Measurements from ENCODE around the gene CTDSP2. TPM values are rescaled to one million over a fixed set of nuclear protein-coding genes. Genes with fewer than 3 reads are reported as not detected.

CTDSP2 gene
- total and polyA plus RNA-seq, 2 of the 8 experiments (the other 6 are each of a cell fraction or from before 2014, with no cell fraction given) = 71.3 to 91.7 TPM

DNA sequence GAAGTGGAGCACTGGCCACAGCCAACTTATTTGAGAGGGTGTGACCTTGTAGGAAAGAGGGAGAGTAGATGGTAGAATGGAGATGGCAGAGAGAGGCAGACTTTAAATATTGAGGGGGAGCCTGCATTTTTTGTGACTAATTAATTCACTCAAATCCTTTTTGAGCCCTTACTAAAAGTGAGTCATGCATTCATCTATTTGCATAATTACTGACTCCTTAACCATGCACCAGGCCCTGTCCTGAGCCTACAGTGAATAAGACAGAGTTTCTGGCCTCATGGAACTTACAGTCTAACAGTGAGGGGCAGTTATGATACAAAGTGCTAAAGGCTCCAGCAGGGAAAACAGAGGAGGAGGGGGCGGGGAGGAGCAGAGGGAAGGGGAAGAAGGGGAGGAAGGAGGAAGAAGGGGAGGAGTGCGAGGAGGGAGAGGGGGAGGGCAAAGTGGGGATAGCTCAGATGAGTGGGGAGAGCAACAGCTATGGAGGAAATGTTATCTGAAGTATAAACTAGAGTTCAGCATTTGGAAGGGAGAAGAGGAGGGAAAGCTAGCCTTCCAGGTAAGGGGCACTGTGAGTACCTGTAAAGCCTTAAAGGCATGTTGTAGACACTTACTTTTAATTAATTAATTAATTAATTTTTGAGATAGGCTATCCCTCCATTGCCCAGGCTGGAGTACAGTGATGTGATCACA, 7.5 kb upstream of the CTDSP2 start:
- no peaks in the 10 kb centered on the region for H3K79me1 ChIP-seq (ENCODE audit: low read depth, low read length)
- TF ChIP-seq, protein P1, sequence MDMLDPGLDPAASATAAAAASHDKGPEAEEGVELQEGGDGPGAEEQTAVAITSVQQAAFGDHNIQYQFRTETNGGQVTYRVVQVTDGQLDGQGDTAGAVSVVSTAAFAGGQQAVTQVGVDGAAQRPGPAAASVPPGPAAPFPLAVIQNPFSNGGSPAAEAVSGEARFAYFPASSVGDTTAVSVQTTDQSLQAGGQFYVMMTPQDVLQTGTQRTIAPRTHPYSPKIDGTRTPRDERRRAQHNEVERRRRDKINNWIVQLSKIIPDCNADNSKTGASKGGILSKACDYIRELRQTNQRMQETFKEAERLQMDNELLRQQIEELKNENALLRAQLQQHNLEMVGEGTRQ (IDR thresholded peaks at IDR 0.05; ENCODE audit: low read length) = no peak
- TF ChIP-seq SAP30 (IDR thresholded peaks at IDR 0.05; ENCODE audit: insufficient read depth, insufficient replicate concordance, low read length) (no peak), NRF1 (IDR thresholded peaks at IDR 0.05; ENCODE audit: low read depth, low read length) (no peak), SP2 (IDR thresholded peaks at IDR 0.05; ENCODE audit: low read length) (no peak), HDAC2 (IDR thresholded peaks at IDR 0.05; ENCODE audit: borderline replicate concordance in 1 of 2, low read depth in 2 of 2, low read length in 2 of 2) (no peak), TAF1 (IDR thresholded peaks at IDR 0.05; ENCODE audit: low read depth, low read length) (no peak), POLR2A (IDR thresholded peaks at IDR 0.05; ENCODE audit: control extremely low read depth in 1 of 2, low read depth in 2 of 2, low read length in 2 of 2) (no peak), SP1 (IDR thresholded peaks at IDR 0.05; ENCODE audit: low read depth, low read length) (no peak), ZNF274 (IDR thresholded peaks at IDR 0.05; ENCODE audit: borderline replicate concordance, extremely low read depth, low read length) (no peak)
- TF ChIP-seq, protein P2, sequence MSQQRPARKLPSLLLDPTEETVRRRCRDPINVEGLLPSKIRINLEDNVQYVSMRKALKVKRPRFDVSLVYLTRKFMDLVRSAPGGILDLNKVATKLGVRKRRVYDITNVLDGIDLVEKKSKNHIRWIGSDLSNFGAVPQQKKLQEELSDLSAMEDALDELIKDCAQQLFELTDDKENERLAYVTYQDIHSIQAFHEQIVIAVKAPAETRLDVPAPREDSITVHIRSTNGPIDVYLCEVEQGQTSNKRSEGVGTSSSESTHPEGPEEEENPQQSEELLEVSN (IDR thresholded peaks at IDR 0.05) = no peak

More for the DNA sequence above, 7.5 kb upstream of the CTDSP2 start:
- ChIA-PET CTCF (ENCODE audit: partially characterized antibody) (interaction anchor here (0.8 to 6.0 kb wide), 11 partner anchors 9 to 50 kb away, joined by 3 to 58 read pairs (median 9); no protein-coding TSS in a partner anchor), POLR2A (ENCODE audit: partially characterized antibody) (interaction anchor here (1.4 to 29.9 kb wide), 5 partner anchors 2 to 50 kb away, joined by 3 to 722 read pairs (median 181); partner anchors contain the start of gene CTDSP2)
- Histone ChIP-seq H2BK120ac (replicated peaks; ENCODE audit: low read depth, low read length) (no peak overlapping the region), H2AFZ (ENCODE audit: low read length) (no peak overlapping the region), H3K4me3 (ENCODE audit: extremely low read depth in 1 of 4, insufficient read depth in 2 of 4, low read depth in 3 of 4, low read length in 4 of 4) (no peak overlapping the region), H3K23me2 (ENCODE audit: low read depth, low read length) (peaks cover 8% of the 10 kb centered on the region; the same call in 1 of the 2 replicates), H4K91ac (replicated peaks; ENCODE audit: insufficient read length, low read length) (no peak overlapping the region), H3K4me1 (replicated peaks in 1 of 4; ENCODE audit: control insufficient read depth in 3 of 4, insufficient read depth in 4 of 4, low read length in 3 of 4) (peaks cover 15 to 28% (median 21%) of the 10 kb centered on the region in 4 experiments), H3K27me3 (replicated peaks in 1 of 4; ENCODE audit: control insufficient read depth in 3 of 4, extremely low read depth in 1 of 4, insufficient read depth in 3 of 4, low read length in 3 of 4) (peaks cover 0 to 3% (median 1%) of the 10 kb centered on the region in 4 experiments; a peak in 2 of 7 replicates), H3K9ac (replicated peaks in 1 of 4; ENCODE audit: extremely low read depth in 1 of 4, low read depth in 3 of 4, low read length in 3 of 4) (no peak overlapping the region), H3K14ac (ENCODE audit: insufficient read length) (no peak overlapping the region), H3K18ac (ENCODE audit: extremely low read depth, low read length) (no peak overlapping the region; the same call in 1 of the 2 replicates), H3K9me3 (ENCODE audit: insufficient read depth in 2 of 2, low read depth in 1 of 2, low read length in 1 of 2) (no peaks in the 10 kb centered on the region), H2BK20ac (ENCODE audit: low read length) (peak overlapping the region; percentile 72; the same call in 1 of the 2 replicates), H3K56ac (replicated peaks; ENCODE audit: insufficient read length, low read depth, low read length) (no peak overlapping the region), H2AK5ac (ENCODE audit: low read depth, low read length) (0 out of 2 replicates have a peak overlapping the region, but pooled peaks have one; percentile 39), H3K23ac (ENCODE audit: insufficient read length) (no peak overlapping the region), H3K4me2 (ENCODE audit: insufficient read depth in 1 of 2, low read depth in 2 of 2, low read length in 2 of 2) (peak overlapping the region in 1 of 2 experiments; percentile 81; a peak in 2 of 4 replicates), H2BK15ac (ENCODE audit: low read length) (0 out of 2 replicates have a peak overlapping the region, but pooled peaks have one; percentile 72), H3K36me3 (ENCODE audit: control insufficient read depth in 2 of 4, insufficient read depth in 4 of 4, low read length in 3 of 4) (no peaks in the 10 kb centered on the region), H4K20me1 (replicated peaks in 1 of 2; ENCODE audit: control insufficient read depth in 1 of 2, insufficient read depth in 2 of 2, low read length in 2 of 2) (no peaks in the 10 kb centered on the region), H2BK5ac (ENCODE audit: low read depth, low read length) (peak overlapping the region; percentile 52; the same call in 1 of the 2 replicates), H3K79me2 (ENCODE audit: control insufficient read depth in 1 of 2, insufficient read depth in 2 of 2, low read length in 2 of 2) (no peaks in the 10 kb centered on the region), H4K8ac (ENCODE audit: extremely low read depth, insufficient read depth, low read length) (no peak overlapping the region), H4K5ac (ENCODE audit: insufficient read length, low read depth, low read length) (no peak overlapping the region), H3K4ac (replicated peaks; ENCODE audit: insufficient read length, low read depth, low read length) (no peak overlapping the region), H2BK12ac (ENCODE audit: low read depth, low read length) (peak overlapping the region; percentile 97; the same call in 1 of the 2 replicates), H3K27ac (ENCODE audit: low read depth, low read length) (no peak overlapping the region)
- FAIRE-seq (no peak), DNase-seq (ENCODE audit: low read depth in 1 of 2, low spot score in 2 of 2) (no peak)
- 100% methylated on average over 1 of the region's 2 CpGs; no CpG with 5 or more reads in 1 of the 2 experiments for WGBS, 2 experiments (ENCODE audit: extremely low coverage in 1 of 2, insufficient coverage in 1 of 2, insufficient read length in 1 of 2, insufficient replicate concordance in 2 of 2, low coverage in 1 of 2, low lambda C conversion rate in 2 of 2, missing lambda C conversion rate in 1 of 2)

All from H1 (cell line).